ENCODE results near the gene TACC2.

The TACC2 gene

DNA sequence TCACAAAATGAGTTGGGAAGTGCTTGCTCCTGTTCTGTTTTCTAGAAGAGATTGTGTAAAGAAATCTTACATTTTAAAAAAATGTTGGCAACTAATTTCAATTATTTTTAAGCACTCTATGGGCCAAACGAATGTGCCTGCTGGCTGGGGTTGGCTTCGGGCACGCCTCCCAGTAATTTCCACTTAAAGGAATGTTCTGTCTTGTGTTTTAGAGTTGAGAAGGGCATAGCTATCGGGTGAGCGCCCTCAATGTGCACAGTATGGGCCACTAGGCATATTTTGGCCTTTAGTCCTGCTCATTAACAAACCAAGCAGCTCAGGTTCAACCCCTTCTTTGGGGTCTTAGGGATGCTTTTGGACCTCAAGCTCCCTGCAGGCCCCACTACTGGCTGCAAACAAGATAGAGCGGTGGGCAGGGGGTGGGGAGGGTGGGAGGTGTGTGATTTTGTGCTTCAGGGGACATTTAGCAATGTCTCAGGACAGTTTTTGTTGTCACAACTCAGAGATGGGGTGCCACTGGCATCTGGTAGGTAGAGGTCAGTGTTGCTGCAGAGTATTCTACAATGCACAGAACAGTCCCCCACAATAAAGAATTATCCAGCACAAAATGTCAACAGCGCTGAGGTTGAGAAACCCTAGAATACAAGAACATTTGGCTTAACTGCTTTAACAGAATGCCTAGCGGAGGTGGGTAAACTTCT lies 40.7 kb downstream of the TACC2 start:
- DNase-seq = no peak

DNA sequence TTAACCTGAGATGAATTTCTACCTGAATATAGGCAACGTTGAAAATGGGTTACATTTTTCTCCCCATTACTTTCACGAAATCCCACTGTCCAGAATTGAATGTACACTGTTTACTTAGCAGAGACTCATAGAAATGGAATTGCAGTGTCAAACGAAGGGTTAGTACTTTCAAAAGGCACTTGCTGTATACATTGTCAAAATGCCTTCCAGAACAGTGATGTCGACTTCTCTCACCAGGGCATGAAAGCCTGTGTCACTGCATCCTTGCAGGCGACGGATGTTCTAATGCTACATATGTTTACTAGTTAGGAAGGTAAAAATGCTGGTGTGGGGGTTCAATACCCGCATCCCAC lies 41.2 kb downstream of the TACC2 start:
- DNase-seq = no peak

GRCh38 chr10:122033224-122033926 lies 44.4 kb downstream of the TACC2 start:
- no peak for DNase-seq

GRCh38 chr10:122034149-122034756 lies 45.3 kb downstream of the TACC2 start:
- DNase-seq = no peak

GRCh38 chr10:122040786-122041185 lies 51.8 kb downstream of the TACC2 start:
- DNase-seq = no peak

DNA sequence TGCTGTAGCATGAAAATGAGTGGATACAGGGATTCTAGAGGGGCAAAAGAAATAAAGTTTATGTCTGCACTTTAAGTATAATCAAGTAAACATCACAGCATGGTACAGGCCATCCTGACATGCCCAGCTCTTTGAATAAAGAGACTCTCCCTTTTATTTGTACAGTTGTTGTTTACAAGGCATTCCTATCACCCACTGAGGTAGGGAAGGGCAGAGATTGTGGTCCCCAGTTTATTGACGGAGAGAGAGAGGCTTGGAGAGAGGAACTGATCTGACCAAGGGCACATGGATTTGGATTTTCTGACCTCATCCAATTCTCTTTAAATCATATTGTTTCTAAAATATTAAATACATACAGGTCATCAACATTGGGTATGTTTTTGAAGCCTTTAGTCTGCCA lies 53.9 kb downstream of the TACC2 start:
- DNase-seq = no peak

- DNase-seq = no peak
Measured at GRCh38 chr10:122044045-122044661, 55.2 kb downstream of the TACC2 start.

GRCh38 chr10:122044713-122045112 lies 55.8 kb downstream of the TACC2 start:
- no peak for DNase-seq

- no peak for DNase-seq
Measured at GRCh38 chr10:122045212-122045611, 56.2 kb downstream of the TACC2 start.

GRCh38 chr10:122047560-122047959 lies 58.6 kb downstream of the TACC2 start:
- no peak for DNase-seq

- no peak for DNase-seq
Measured at GRCh38 chr10:122049076-122049475, 60.1 kb downstream of the TACC2 start.

DNA sequence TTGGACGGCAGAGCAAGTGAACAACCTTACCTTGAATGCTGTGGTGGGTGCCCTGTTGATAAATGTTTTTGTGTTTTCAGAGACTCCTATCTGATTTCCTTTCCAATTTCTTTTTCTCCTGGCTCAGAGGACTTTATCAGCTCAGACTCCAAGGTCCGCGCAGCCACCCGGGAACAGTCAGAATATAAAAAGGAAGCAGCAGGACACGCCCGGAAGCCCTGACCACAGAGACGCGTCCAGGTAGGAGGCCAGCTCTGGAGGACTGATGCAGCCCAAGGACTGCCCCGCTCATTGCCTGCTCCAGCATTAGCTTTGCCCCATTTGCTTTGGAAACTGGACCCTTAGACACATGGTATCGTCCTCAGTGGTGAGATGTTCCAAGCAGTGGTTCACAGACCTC lies 61.3 kb downstream of the TACC2 start:
- no peak for DNase-seq

DNA sequence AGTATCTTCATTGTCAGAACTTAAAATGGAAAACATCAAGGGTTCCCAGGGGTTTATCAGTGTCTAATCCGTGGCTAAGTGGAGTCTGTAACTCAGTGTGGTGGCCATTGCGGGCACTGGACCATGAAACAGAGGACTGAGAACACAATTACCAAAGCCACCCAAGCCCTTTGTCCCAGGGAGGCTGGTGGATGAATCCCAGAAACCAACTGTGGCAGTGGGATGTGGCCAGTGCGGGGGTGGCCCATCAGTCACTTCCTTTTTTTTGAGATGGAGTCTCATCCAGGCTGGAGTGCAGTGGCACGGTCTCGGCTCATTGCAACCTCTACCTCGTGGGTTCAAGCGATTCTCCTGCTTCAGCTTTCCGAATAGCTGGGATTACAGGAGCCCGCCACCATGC lies 61.8 kb downstream of the TACC2 start:
- DNase-seq = no peak

DNA sequence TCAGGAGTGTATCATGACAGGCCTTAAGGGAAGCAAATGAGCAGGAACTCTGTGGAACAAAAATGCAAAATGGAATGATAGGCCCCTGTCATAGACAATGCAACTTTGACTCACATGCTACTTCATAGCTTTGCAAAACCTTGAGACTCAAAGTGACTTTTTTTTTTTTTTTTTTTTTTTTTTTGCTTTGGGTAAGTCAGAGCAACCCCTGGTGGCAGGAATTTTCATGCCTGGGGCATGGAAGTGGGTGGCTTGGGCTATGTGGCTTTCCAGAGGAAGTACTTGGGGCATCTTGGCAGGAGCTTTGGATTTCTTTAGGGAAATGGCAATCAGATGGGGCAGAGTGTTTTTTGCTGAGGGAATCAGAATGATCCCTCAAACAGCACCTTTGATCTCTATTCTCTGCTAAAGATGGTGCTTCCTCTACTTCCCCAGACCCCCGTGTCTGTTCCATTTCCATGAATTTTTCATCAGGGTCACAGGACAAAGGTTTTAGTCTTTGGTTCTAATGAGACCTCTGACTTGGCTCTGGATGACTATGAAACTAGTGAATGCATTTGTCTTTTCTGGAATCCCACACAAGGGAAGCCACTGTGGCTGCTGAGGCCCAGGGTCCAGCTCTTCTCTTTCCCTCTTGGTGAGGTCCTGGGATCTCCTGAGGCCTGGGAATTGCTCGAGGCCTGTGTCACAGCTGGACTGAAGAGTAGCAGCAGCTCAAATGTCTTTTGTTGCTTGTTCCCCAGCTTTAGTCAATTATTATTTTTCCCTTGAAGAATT lies 62.8 kb downstream of the TACC2 start:
- DNase-seq = no peak

- no peak for DNase-seq
Measured at GRCh38 chr10:122052701-122053100, 63.7 kb downstream of the TACC2 start.

- no peak for DNase-seq
Measured at GRCh38 chr10:122053314-122053713, 64.4 kb downstream of the TACC2 start.

GRCh38 chr10:122054048-122055025 lies 65.4 kb downstream of the TACC2 start:
- DNase-seq = no peak

- DNase-seq = no peak
Measured at GRCh38 chr10:122055252-122055651, 66.3 kb downstream of the TACC2 start.

- no peak for DNase-seq
Measured at GRCh38 chr10:122056431-122057094, 67.6 kb downstream of the TACC2 start.

DNA sequence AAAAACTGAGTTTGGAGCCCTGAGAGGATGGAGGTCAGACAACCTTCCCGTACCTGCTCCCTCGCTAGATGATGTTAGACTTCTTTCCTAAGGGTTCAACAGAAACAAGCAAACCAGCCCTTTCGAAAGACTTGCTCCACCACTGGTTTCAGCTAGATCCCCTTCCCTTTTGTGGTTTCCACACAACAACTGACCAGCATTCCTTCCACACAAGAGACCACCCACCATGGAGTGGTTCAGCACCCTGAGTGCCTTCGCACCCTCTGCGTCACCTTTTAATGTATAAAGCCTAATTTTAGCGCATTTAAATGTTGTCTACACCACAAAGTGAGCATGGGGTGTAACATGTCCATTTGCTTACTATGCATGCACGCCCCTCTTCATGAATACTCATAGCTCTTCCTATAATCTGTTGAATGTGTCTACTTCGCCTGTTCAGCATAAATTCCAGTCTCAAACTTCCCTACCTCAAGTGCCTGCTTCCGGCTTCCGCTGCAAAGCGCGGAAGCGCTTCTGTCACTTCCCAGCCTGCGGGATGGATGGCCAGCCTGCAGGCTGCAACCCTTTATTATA lies 69.0 kb downstream of the TACC2 start:
- no peak for DNase-seq

- no peak for DNase-seq
Measured at GRCh38 chr10:122060250-122060649, 71.3 kb downstream of the TACC2 start.
